HG03558 (cell line): ENCODE measurements around the gene OLFML3.
"Not testable (repeated sequence)": the region's sequence is repeated elsewhere in the genome, so short reads cannot be mapped to it uniquely, and the experiment has no call there.

ENCODE experiments used
- ATAC-seq: cut with Tn5 transposase; IDR thresholded peaks from one replicate; pipeline ENCODE4 v1.9.1; 2021; ENCODE audit warnings: moderate number of reproducible peaks; ENCODE audit not compliant: unreplicated experiment; ENCODE audit errors: extremely low read depth

Gene OLFML3

DNA sequence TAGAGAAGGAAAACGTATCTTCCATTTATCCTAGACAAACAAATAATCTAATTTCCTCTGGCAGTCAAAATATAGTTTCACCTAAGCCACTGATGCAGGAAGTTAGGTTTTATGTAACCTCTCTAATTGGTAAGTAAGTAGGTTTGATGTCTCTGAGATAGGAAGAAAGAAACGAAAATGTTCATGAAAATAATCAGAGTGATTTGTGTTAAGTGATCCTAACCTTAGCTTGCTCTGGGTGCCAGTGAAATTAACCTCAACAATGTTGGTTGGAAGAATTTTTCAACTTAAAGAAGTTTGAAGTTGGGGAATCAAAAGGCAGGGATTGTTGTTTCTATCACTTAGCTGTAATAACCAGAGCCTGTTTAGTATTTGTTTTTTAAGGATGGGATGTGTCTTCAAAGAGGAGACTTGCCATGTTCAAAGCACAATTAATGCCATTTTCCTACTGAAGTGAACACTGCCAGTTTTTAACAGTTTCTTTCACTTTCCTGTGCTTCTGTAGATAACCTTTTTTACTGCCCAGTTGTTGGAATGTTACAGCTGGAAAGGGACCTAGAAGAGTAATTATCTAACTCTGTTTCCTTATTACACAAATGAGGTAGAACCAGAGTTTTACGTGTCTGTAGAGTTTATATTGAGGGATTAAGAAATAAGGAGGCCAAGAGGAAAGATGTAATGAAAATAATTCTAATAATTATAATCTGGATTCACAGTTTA, 31.7 kb upstream of the OLFML3 start:
- no peak for ATAC-seq

DNA sequence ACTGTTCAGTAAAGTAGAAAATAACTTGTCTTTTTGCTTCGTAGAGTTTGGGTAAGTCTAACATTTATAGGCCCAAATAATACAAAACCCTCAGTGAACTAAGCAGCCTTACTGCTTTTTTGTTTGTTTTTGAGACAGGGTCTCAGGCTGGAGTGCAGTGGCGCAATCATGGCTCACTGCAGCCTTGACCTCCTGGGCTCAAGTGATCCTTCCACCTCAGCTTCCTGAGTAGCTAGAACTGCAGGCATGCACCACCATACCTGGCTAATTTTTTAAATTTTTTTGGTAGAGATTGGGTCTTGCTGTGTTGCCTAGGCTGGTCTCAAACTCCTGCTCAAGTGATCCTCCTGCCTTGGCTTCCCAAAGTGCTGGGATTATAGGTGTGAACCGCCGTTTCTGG, 31.1 kb upstream of the OLFML3 start:
- ATAC-seq = not testable (repeated sequence)

GRCh38 chr1:113949007-113949406, 30.3 kb upstream of the OLFML3 start:
- ATAC-seq = no peak

GRCh38 chr1:113950908-113951307, 28.4 kb upstream of the OLFML3 start:
- no peak for ATAC-seq

- ATAC-seq = no peak
Measured at GRCh38 chr1:113951719-113952118, 27.6 kb upstream of the OLFML3 start.

GRCh38 chr1:113957984-113958383, 21.3 kb upstream of the OLFML3 start:
- ATAC-seq = no peak

DNA sequence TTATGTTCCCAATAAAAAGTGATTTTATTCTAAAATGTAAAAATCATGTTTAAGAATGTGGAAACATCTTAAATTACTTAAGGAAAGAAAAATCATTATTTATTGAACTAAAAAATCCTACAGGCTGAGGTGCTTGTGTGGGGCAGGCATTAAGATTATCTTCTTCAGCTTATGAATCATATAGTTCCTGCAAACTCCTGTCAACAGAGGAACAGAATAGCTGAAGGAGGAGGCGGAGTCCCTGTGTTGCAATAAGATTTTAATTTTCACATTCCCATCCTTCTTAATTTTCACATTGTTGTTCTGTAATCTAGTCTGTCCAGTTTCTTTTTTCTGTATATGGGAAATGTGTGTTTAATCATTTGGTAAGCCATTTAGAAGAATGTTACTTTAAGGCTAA, 20.6 kb upstream of the OLFML3 start:
- ATAC-seq = no peak

- no peak for ATAC-seq
Measured at GRCh38 chr1:113963281-113963906, 15.9 kb upstream of the OLFML3 start.

DNA sequence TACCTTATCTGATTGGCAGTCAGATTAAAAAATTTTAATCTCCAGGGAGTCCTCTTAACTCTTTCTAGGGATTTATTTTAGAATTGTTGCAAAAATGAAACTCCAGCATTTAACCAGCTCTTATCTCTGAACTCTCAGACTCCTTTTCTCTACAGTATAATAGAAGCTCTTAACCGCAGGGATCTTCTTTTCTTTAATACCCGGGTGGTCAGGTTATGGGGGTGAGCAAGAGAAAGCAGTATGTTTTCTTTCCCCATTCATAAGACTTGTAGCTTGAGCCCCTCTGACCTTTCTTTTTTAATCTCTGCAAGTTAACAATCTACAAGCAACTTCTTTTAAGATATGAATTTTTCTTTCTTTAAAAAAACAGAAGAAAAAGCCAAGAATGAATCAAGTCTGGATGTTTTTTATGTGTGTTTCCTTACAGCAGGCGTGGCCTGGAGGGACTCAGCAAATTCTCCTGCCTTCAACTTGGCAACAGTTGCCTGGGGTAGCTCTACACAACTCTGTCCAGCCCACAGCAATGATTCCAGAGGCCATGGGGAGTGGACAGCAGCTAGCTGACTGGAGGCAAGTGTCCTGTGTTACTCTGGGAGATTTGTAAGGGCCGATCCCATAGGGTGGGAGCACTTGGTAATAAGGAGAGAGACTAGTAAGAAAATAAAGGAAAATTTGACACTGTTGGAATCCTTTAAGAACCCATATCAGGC, 13.4 kb upstream of the OLFML3 start:
- ATAC-seq = no peak

DNA sequence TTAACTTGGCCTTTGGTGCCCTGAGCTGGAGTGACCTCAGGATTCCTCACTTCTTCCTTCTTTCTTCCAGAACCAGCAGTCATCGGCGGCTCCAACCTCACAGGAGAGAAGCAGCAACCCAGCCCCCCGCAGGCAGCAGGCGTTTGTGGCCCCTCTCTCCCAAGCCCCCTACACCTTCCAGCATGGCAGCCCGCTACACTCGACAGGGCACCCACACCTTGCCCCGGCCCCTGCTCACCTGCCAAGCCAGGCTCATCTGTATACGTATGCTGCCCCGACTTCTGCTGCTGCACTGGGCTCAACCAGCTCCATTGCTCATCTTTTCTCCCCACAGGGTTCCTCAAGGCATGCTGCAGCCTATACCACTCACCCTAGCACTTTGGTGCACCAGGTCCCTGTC, 6.3 kb upstream of the OLFML3 start:
- no peak for ATAC-seq

DNA sequence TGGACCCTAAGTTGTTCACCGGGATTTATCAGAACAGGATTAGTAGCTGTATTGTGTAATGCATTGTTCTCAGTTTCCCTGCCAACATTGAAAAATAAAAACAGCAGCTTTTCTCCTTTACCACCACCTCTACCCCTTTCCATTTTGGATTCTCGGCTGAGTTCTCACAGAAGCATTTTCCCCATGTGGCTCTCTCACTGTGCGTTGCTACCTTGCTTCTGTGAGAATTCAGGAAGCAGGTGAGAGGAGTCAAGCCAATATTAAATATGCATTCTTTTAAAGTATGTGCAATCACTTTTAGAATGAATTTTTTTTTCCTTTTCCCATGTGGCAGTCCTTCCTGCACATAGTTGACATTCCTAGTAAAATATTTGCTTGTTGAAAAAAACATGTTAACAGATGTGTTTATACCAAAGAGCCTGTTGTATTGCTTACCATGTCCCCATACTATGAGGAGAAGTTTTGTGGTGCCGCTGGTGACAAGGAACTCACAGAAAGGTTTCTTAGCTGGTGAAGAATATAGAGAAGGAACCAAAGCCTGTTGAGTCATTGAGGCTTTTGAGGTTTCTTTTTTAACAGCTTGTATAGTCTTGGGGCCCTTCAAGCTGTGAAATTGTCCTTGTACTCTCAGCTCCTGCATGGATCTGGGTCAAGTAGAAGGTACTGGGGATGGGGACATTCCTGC, 3.9 kb upstream of the OLFML3 start:
- no peak for ATAC-seq

- ATAC-seq = no peak
Measured at GRCh38 chr1:113976609-113977278, 2.5 kb upstream of the OLFML3 start.

- ATAC-seq = no peak
Measured at GRCh38 chr1:113977906-113978305, 1.4 kb upstream of the OLFML3 start.

- ATAC-seq = no peak
Measured at GRCh38 chr1:113980110-113980509, 836 bp downstream of the OLFML3 start.

DNA sequence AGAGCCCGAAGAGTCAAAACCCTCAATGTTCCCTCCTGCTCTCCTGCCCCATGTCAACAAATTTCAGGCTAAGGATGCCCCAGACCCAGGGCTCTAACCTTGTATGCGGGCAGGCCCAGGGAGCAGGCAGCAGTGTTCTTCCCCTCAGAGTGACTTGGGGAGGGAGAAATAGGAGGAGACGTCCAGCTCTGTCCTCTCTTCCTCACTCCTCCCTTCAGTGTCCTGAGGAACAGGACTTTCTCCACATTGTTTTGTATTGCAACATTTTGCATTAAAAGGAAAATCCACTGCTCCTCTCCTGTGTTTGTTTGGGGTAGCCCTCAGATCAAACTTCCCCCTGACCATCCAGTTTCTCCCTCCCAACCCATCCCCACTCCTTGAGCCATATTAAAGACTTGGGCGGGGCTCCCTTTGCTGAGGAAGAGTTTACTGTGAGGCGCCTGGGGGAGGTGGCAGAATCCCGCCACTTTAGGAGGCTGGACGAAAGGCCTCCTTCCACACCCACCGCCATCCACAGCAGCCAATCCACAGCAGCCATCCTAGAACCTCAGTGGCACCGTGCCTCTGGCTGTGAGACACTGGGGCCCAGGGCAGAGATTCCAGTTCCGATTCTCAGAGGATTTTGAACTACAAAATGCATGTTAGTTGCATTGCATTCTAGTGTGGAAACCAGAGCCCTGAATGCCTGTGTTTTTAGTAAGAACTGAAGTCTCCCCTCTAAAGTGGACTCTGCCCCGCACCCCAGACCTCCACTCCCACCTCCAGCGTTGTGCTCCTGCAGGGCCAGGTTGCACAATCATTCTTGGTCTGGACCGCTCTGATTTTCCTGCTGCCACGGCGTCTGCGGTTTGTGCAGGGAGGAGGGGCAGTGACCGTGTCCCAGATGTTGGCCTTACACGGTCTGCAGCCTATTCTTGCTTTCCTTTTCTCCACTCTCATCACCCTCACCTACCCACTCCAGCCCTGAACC, 3.0 kb downstream of the OLFML3 start:
- ATAC-seq = no peak

GRCh38 chr1:113982949-113983348, 3.7 kb downstream of the OLFML3 start:
- ATAC-seq = no peak

DNA sequence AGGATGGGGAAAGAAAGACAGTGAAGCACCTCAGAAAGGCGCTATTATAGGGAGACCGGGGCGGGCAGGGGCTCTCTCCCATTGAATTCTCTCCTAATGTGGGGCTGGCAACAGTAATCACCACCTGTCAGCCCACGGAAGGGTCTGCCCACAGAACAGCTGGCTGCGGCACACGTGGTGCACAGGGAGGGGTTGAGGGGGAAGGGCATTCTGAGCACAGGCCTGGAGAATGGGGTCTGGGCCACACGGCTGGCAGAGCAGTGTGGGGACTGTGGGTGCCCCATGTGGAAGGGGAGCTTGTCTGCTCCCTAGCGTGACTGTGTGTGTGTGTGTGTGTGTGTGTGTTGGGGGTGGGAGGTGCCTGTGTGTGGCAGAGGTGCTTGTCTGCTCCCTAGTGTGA, 4.1 kb downstream of the OLFML3 start:
- ATAC-seq = no peak

- no peak for ATAC-seq
Measured at GRCh38 chr1:113983826-113984225, 4.6 kb downstream of the OLFML3 start.

DNA sequence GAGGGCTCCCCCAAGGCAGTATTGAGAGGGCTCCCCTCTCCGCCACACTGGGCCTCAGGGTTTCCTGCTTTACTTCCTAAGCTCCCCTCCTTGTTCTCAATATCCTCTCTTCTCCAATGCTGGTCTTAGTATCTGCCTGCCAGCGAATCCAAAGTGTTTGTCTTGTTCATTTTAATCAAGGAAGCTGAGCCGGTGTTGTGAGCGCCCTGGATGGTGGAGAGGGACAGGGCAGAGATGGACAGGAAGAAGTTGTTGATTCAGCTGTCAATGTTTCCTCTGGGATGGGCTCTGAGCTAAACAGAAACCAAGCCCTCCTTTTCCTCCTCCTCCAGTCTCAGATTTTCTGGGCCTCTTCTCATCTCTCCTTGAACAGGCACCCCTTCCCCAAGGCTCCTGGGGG, 5.4 kb downstream of the OLFML3 start:
- no peak for ATAC-seq
